Fibroblast of lung (primary cell): ENCODE measurements around the gene EIF5. TPM values are rescaled to one million over a fixed set of nuclear protein-coding genes. Genes with fewer than 3 reads are reported as not detected.
A peak's percentile ranks its signal among the peaks of the same experiment; 100 is the strongest.

Source experiments
- DNase-seq, 2 donors: peaks; one replicate each; pipeline versions ENCODE4 v3.0.0 to v3.0.0-alpha.2; 2010; ENCODE audit warnings: low read depth in 2 of 2
- H2AFZ ChIP-seq: 2 replicates; pipeline ENCODE4 v1.5.1; 2012; ENCODE audit warnings: low read length, control low read depth, inconsistent platforms
- H3K27ac ChIP-seq: 2 replicates; pipeline ENCODE4 v1.5.1; 2011; ENCODE audit warnings: low read length, control low read depth; ENCODE audit not compliant: insufficient read depth
- H3K27me3 ChIP-seq: 2 replicates; pipeline ENCODE4 v1.5.1; 2011; ENCODE audit warnings: mild to moderate bottlenecking, low read length; ENCODE audit not compliant: control insufficient read depth, insufficient read depth
- H3K36me3 ChIP-seq: 2 replicates; pipeline ENCODE4 v1.5.1; 2011; ENCODE audit warnings: low read length; ENCODE audit not compliant: control insufficient read depth, insufficient read depth
- H3K4me1 ChIP-seq: 2 replicates; pipeline ENCODE4 v1.5.1; 2011; ENCODE audit warnings: low read length; ENCODE audit not compliant: control insufficient read depth, insufficient read depth; ENCODE audit errors: extremely low read depth
- H3K4me2 ChIP-seq: 2 replicates; pipeline ENCODE4 v1.5.1; 2011; ENCODE audit warnings: low read length, control low read depth; ENCODE audit not compliant: insufficient read depth; ENCODE audit errors: extremely low read depth
- H3K4me3 ChIP-seq, 4 experiments: fragments of 200-600 bp in 1 of 4; sonication (generic) in 1 of 4; replicated peaks in 1 of 4; 2 replicates each; pipeline ENCODE4 v1.5.1; 2011 to 2016; ENCODE audit warnings: low read length in 4 of 4, low read depth in 3 of 4, mild to moderate bottlenecking in 3 of 4, control low read depth in 2 of 4, inconsistent platforms in 1 of 4, mixed read lengths in 1 of 4; ENCODE audit not compliant: insufficient read depth in 1 of 4; ENCODE audit errors: control extremely low read depth in 1 of 4
- H3K79me2 ChIP-seq: 2 replicates; pipeline ENCODE4 v1.5.1; 2012; ENCODE audit warnings: mild to moderate bottlenecking, low read length, inconsistent platforms; ENCODE audit not compliant: control insufficient read depth, insufficient read depth
- H3K9ac ChIP-seq: 2 replicates; pipeline ENCODE4 v1.5.1; 2011; ENCODE audit warnings: mild to moderate bottlenecking, low read length, control low read depth; ENCODE audit not compliant: insufficient read depth
- H3K9me3 ChIP-seq: 2 replicates; pipeline ENCODE4 v1.5.1; 2012; ENCODE audit warnings: low read depth, low read length; ENCODE audit not compliant: control insufficient read depth, insufficient read depth
- H4K20me1 ChIP-seq: 2 replicates; pipeline ENCODE4 v1.5.1; 2011; ENCODE audit warnings: low read length; ENCODE audit not compliant: control insufficient read depth, insufficient read depth; ENCODE audit errors: extremely low read depth
- CTCF ChIP-seq, 2 donors: IDR thresholded peaks in 1 of 2; conservative IDR thresholded peaks in 1 of 2; 1 replicate in 1 of 2; 2 replicates in 1 of 2; pipeline ENCODE4 v1.5.1; 2011 to 2012; ENCODE audit warnings: low read length in 2 of 2, control low read depth in 1 of 2, inconsistent platforms in 1 of 2, low read depth in 1 of 2, mild to moderate bottlenecking in 1 of 2
- EZH2 ChIP-seq: IDR thresholded peaks from 2 replicates; pipeline ENCODE4 v1.5.1; 2012; ENCODE audit warnings: low read length, control low read depth, mild to moderate bottlenecking; ENCODE audit errors: missing control alignments
- polyA plus RNA-seq, 2 donors: library from polyadenylated mRNA; depleted of rRNA in 1 of 2; stranded (reverse) in 1 of 2; unstranded in 1 of 2; fragments of >200 nt; gene quantifications; 2 replicates each; pipeline ENCODE4 v1.2.1, GENCODE V29; 2011 to 2012; ENCODE audit warnings: missing spikeins in 1 of 2
- total RNA-seq: library from RNA; depleted of rRNA; stranded (reverse); fragments of >200 nt; gene quantifications from 2 replicates; pipeline ENCODE4 v1.2.1, GENCODE V29; 2014

Gene EIF5
- total and polyA plus RNA-seq, 2 donors (not counting 1 experiment from before 2014, with no cell fraction given), result 185 to 400 TPM

GRCh38 chr14:103302966-103303365 lies 31.1 kb upstream of the EIF5 start:
- Histone ChIP-seq H3K27ac (no peak overlapping the region), H3K79me2 (no peaks in the 10 kb centered on the region), H3K4me2 (no peak overlapping the region), H3K4me3 (no peak overlapping the region), H3K27me3 (no peaks in the 10 kb centered on the region), H4K20me1 (no peaks in the 10 kb centered on the region), H3K9ac (no peak overlapping the region), H2AFZ (no peak overlapping the region), H3K9me3 (no peaks in the 10 kb centered on the region), H3K36me3 (no peaks in the 10 kb centered on the region), H3K4me1 (no peaks in the 10 kb centered on the region)
- no peak for TF ChIP-seq CTCF (conservative IDR thresholded peaks at IDR 0.05 in 1 of 2, IDR thresholded peaks at IDR 0.05 in 1 of 2; ENCODE audit: low read depth in 1 of 2, low read length in 2 of 2)
- TF ChIP-seq EZH2, result no peak
- peak in 1 of 2 donors; percentile 55 for DNase-seq

- no peaks in the 10 kb centered on the region for H4K20me1 ChIP-seq
- TF ChIP-seq CTCF (conservative IDR thresholded peaks at IDR 0.05 in 1 of 2, IDR thresholded peaks at IDR 0.05 in 1 of 2; ENCODE audit: low read depth in 1 of 2, low read length in 2 of 2), result no peak
- TF ChIP-seq EZH2, result no peak
- no peak overlapping the region for H3K4me3 ChIP-seq
- no peak overlapping the region for H3K4me2 ChIP-seq
- DNase-seq, result no peak
- H3K79me2 ChIP-seq, result no peaks in the 10 kb centered on the region
- no peaks in the 10 kb centered on the region for H3K36me3 ChIP-seq
- no peaks in the 10 kb centered on the region for H3K27me3 ChIP-seq
- H3K4me1 ChIP-seq, result no peaks in the 10 kb centered on the region
- H3K9me3 ChIP-seq, result no peaks in the 10 kb centered on the region
- no peak overlapping the region for H2AFZ ChIP-seq
- H3K9ac ChIP-seq, result no peak overlapping the region
- no peak overlapping the region for H3K27ac ChIP-seq
Observed at GRCh38 chr14:103304706-103305105, 29.3 kb upstream of the EIF5 start.

- H2AFZ ChIP-seq, result no peak overlapping the region
- H3K4me3 ChIP-seq, result no peak overlapping the region
- no peaks in the 10 kb centered on the region for H3K27me3 ChIP-seq
- TF ChIP-seq CTCF (conservative IDR thresholded peaks at IDR 0.05 in 1 of 2, IDR thresholded peaks at IDR 0.05 in 1 of 2; ENCODE audit: low read depth in 1 of 2, low read length in 2 of 2) (no peak), EZH2 (no peak)
- no peaks in the 10 kb centered on the region for H4K20me1 ChIP-seq
- H3K4me2 ChIP-seq, result no peak overlapping the region
- no peak overlapping the region for H3K27ac ChIP-seq
- no peaks in the 10 kb centered on the region for H3K9me3 ChIP-seq
- no peaks in the 10 kb centered on the region for H3K36me3 ChIP-seq
- no peaks in the 10 kb centered on the region for H3K4me1 ChIP-seq
- DNase-seq, result no peak
- H3K9ac ChIP-seq, result no peak overlapping the region
- H3K79me2 ChIP-seq, result no peaks in the 10 kb centered on the region
Observed at GRCh38 chr14:103308717-103309616, 25.1 kb upstream of the EIF5 start.
